ENCODE results near the gene COL9A2.

GRCh38 chr1:40313329-40313957, 3.6 kb downstream of the COL9A2 start:
- TF ChIP-seq, protein P1, sequence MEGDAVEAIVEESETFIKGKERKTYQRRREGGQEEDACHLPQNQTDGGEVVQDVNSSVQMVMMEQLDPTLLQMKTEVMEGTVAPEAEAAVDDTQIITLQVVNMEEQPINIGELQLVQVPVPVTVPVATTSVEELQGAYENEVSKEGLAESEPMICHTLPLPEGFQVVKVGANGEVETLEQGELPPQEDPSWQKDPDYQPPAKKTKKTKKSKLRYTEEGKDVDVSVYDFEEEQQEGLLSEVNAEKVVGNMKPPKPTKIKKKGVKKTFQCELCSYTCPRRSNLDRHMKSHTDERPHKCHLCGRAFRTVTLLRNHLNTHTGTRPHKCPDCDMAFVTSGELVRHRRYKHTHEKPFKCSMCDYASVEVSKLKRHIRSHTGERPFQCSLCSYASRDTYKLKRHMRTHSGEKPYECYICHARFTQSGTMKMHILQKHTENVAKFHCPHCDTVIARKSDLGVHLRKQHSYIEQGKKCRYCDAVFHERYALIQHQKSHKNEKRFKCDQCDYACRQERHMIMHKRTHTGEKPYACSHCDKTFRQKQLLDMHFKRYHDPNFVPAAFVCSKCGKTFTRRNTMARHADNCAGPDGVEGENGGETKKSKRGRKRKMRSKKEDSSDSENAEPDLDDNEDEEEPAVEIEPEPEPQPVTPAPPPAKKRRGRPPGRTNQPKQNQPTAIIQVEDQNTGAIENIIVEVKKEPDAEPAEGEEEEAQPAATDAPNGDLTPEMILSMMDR (IDR thresholded peaks at IDR 0.05): no peak
- no peak for TF ChIP-seq ZFX (IDR thresholded peaks at IDR 0.05; ENCODE audit: borderline replicate concordance)
